Right cardiac atrium (tissue), 5 donors: ENCODE measurements around the gene TOP3A. TPM values are rescaled to one million over a fixed set of nuclear protein-coding genes. Genes with fewer than 3 reads are reported as not detected.
"Not testable (repeated sequence)": the region's sequence is repeated elsewhere in the genome, so short reads cannot be mapped to it uniquely, and the experiment has no call there.

Source experiments
- ATAC-seq, 2 donors: fragments of 200-7000 bp; cut with Tn5 transposase; one replicate each; pipeline versions ENCODE4 v1.8.0 to v1.9.1; 2020; ENCODE audit warnings: moderate library complexity in 2 of 2, mild to moderate bottlenecking in 1 of 2
- DNase-seq, 3 donors: peaks; one replicate each; pipeline ENCODE4 v3.0.0-alpha.2; 2020
- H3K27ac ChIP-seq: one replicate; pipeline ENCODE4 v1.5.1; 2013; ENCODE audit warnings: mild to moderate bottlenecking, low read length, control low read depth, moderate library complexity
- H3K27me3 ChIP-seq: one replicate; pipeline ENCODE4 v1.6.1; 2013; ENCODE audit not compliant: control insufficient read depth, insufficient read depth
- H3K4me1 ChIP-seq: one replicate; pipeline ENCODE4 v1.6.1; 2013; ENCODE audit warnings: low read length; ENCODE audit not compliant: control insufficient read depth, insufficient read depth
- H3K4me3 ChIP-seq: one replicate; pipeline ENCODE4 v1.5.1; 2013; ENCODE audit warnings: low read length, control low read depth
- H3K9me3 ChIP-seq: one replicate; pipeline ENCODE4 v1.6.1; 2013; ENCODE audit warnings: low read length; ENCODE audit not compliant: control insufficient read depth
- WGBS: extraction: QIAGEN DNeasy Blood & Tissue Kit; methylation state at CpG from one replicate; pipeline ENCODE4 v1.1.7; 2013; 5-methylcytosine and 5-hydroxymethylcytosine counted together
- intact Hi-C, 4 donors: fragments of 100-400 bp; cut with DNase I; formaldehyde crosslinking; loops; one replicate each; pipeline versions ENCODE4 v1.11.0 to v1.14.0; 2022 to 2023
- polyA plus RNA-seq: library from polyadenylated mRNA; stranded (reverse); fragments of 200-250 nt; gene quantifications from one replicate; pipeline ENCODE4 v1.2.3, GENCODE V29; 2013
- total RNA-seq, 4 donors: library from RNA; stranded (reverse); fragmentation: NEBNext Ultra II Directional; extraction: Animal tissue kit (Norgen Biotek cat#: 25700); gene quantifications; one replicate each; pipeline ENCODE4 v1.2.1, GENCODE V29; 2021
- donor health status: healthy with polysubstance abuse.
- donor health status: DM: no; HTN: yes; CAD: no.
- donor health status: DM: no; HTN: no; CAD: no.
- donor health status: DM: no; HTN: yes; CAD: no; lungs with severe emphysema.
- donor health status: DM: yes; HTN: yes; CAD: no.

Gene TOP3A
- total and polyA plus RNA-seq, 5 donors, result 8.9 to 14.9 (median 11.0) TPM

GRCh38 chr17:18303206-18303605, 11.6 kb downstream of the TOP3A start:
- ATAC-seq, H3K9me3 ChIP-seq, DNase-seq, H3K27ac ChIP-seq, H3K27me3 ChIP-seq, intact Hi-C loops, H3K4me1 ChIP-seq, H3K4me3 ChIP-seq: not testable (repeated sequence)
- WGBS, result 70% methylated on average over 13 of the region's 13 CpGs

- DNase-seq, result no peak
- Histone ChIP-seq H3K27ac (no peak overlapping the region), H3K4me3 (no peak overlapping the region), H3K4me1 (no peaks in the 10 kb centered on the region), H3K9me3 (no peaks in the 10 kb centered on the region), H3K27me3 (no peaks in the 10 kb centered on the region)
- intact Hi-C loops, result no loop called here
- peak; percentile 75 to 81 for ATAC-seq
- WGBS, result 85% methylated on average over 8 of the region's 8 CpGs
These were observed 13.9 kb downstream of the TOP3A start for GRCh38 chr17:18300725-18301480.

DNA sequence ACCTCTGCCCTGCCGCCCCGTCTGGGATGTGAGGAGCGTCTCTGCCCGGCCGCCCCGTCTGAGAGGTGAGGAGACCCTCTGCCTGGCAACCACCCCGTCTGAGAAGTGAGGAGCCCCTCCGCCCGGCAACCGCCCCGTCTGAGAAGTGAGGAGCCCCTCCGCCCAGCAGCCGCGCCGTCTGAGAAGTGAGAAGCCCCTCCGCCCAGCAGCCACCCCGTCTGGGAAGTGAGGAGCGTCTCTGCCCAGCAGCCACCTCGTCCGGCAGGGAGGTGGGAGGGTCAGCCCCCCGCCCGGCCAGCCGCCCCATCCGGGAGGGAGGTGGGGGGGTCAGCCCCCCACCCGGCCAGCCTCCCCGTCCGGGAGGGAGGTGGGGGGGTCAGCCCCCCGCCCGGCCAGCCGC, 16.7 kb downstream of the TOP3A start:
- H3K9me3 ChIP-seq, DNase-seq, H3K4me1 ChIP-seq, intact Hi-C loops, H3K27ac ChIP-seq, ATAC-seq, H3K27me3 ChIP-seq, H3K4me3 ChIP-seq: not testable (repeated sequence)
- 95% methylated on average over 23 of the region's 30 CpGs for WGBS

- 93% methylated on average over 15 of the region's 15 CpGs for WGBS
- intact Hi-C loops, result no loop called here
- Histone ChIP-seq H3K27me3 (no peaks in the 10 kb centered on the region), H3K9me3 (no peaks in the 10 kb centered on the region), H3K4me1 (no peaks in the 10 kb centered on the region), H3K4me3 (no peak overlapping the region), H3K27ac (no peak overlapping the region)
- DNase-seq, result no peak
- no peak for ATAC-seq
These were observed 22.9 kb downstream of the TOP3A start for GRCh38 chr17:18291718-18292540.

GRCh38 chr17:18285296-18285695, 29.5 kb downstream of the TOP3A start:
- Histone ChIP-seq H3K4me3 (no peak overlapping the region), H3K4me1 (no peaks in the 10 kb centered on the region), H3K27ac (no peak overlapping the region), H3K9me3 (no peaks in the 10 kb centered on the region), H3K27me3 (no peaks in the 10 kb centered on the region)
- no peak for DNase-seq
- 97% methylated on average over 11 of the region's 11 CpGs for WGBS
- intact Hi-C loops, result no loop called here
- ATAC-seq, result no peak

DNA sequence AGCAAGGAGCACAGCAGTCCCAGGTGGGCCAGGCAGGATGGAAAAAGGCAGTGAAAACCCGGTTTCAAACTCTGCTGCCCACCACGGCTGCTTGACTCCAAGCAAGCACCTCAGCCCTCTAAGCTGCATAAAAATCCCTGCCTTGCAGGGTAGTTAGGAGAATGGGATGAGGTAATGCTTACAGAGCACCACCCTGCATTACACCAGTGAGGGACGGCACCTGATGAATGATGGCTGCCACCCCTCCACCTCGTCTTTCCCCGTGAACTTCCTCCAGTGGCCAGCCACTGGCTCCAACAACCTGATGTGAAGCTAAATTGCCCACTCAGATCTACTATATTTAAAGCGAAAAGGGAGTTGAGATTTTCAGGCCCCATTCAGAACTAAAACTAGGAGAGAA, 33.0 kb downstream of the TOP3A start:
- Histone ChIP-seq H3K9me3 (no peaks in the 10 kb centered on the region), H3K4me1 (no peaks in the 10 kb centered on the region), H3K4me3 (no peak overlapping the region), H3K27me3 (no peaks in the 10 kb centered on the region), H3K27ac (no peak overlapping the region)
- DNase-seq (no peak), ATAC-seq (no peak)
- WGBS, result 85% methylated on average over 6 of the region's 6 CpGs
- intact Hi-C loops, result loop anchor here in 1 of 4 donors (2.0 kb wide), 1 partner anchor 17 kb away; no protein-coding TSS in a partner anchor

DNA sequence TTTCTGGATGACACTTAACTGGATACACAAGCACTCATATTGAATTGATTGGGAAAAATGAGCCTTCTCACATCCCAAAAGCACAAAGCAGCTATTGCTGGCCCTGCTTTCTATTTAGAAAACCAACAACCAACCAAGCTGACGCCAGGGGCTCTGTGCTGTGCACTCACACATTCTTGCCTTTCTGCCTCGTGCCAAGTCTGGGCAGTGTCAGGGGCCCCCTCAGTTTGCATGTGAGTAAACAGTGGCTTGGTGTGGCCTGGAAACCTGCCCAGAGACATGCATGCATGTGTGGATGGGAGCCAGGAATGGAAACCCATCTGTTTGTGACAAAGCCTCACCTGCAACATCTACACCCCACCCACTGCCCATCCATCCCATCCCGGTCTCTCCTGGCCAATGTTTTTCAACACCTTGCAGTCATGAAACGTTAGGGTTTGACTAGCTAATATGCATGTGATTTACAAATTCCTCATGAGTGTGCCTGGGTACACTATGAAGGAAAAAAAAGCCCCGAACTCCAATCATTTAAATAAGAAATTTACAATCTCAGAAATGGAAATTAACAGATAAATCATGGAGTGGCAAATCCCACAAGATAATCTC, 33.9 kb downstream of the TOP3A start:
- Histone ChIP-seq H3K9me3 (no peaks in the 10 kb centered on the region), H3K27ac (no peak overlapping the region), H3K4me1 (no peaks in the 10 kb centered on the region), H3K4me3 (no peak overlapping the region), H3K27me3 (no peaks in the 10 kb centered on the region)
- intact Hi-C loops, result no loop called here
- ATAC-seq (no peak), DNase-seq (no peak)
- WGBS, result 50% methylated on average over 5 of the region's 5 CpGs

GRCh38 chr17:18280249-18280648, 34.5 kb downstream of the TOP3A start:
- no peaks in the 10 kb centered on the region for H3K9me3 ChIP-seq
- intact Hi-C loops, result no loop called here
- ATAC-seq (no peak), DNase-seq (no peak)
- H3K4me3 ChIP-seq, result no peak overlapping the region
- no peak overlapping the region for H3K27ac ChIP-seq
- WGBS, result 88% methylated on average over 4 of the region's 4 CpGs
- no peaks in the 10 kb centered on the region for H3K27me3 ChIP-seq
- no peaks in the 10 kb centered on the region for H3K4me1 ChIP-seq

DNA sequence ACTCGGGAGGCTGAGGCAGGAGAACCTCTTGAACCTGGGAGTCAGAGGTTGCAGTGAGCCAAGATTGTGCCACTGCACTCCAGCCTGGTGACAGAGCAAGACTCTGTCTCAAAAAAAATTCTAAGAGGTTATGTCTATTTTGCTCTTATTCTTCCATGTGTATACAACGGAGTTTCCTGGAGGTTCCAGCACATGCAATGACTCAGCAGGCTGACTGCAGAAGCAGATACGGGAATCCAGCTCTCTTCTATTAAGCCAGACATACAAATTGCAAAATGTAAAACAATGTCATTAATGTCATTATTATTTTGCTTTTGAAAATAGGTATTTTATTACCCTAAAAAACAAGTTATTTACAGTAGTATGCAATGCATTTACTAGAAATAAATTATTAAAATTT, 35.9 kb downstream of the TOP3A start:
- DNase-seq (no peak), ATAC-seq (no peak)
- H3K9me3 ChIP-seq, result no peaks in the 10 kb centered on the region
- no peak overlapping the region for H3K27ac ChIP-seq
- no peaks in the 10 kb centered on the region for H3K27me3 ChIP-seq
- H3K4me3 ChIP-seq, result no peak overlapping the region
- no peaks in the 10 kb centered on the region for H3K4me1 ChIP-seq
- intact Hi-C loops, result no loop called here
- 81% methylated on average over 3 of the region's 3 CpGs for WGBS

DNA sequence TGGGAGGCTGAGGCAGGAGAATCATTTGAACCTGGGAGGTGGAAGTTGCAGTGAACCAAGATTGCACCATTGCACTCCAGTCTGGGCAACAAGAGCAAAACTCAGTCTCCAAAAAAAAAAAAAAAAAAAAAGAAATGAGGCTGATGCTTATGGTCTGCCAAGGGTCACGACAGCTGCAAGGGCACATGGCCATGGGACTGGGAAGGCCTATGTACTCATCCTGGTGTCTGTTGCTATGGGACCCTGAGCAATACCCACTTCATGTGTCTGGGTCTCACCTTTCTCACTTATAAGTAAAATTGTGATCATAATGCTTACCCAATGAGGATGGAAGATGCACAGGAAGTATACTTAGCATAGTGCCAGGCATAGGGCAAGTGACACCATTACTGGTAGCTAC, 37.7 kb downstream of the TOP3A start:
- intact Hi-C loops, result no loop called here
- Histone ChIP-seq H3K4me1 (no peaks in the 10 kb centered on the region), H3K4me3 (no peak overlapping the region), H3K9me3 (no peaks in the 10 kb centered on the region), H3K27me3 (no peaks in the 10 kb centered on the region), H3K27ac (no peak overlapping the region)
- DNase-seq (no peak), ATAC-seq (no peak)
- 80% methylated on average over 1 of the region's 1 CpG for WGBS
